MV-4-11 (cell line): ENCODE results near the gene IFNL1.
"Not testable (repeated sequence)": the region's sequence is repeated elsewhere in the genome, so short reads cannot be mapped to it uniquely, and the experiment has no call there.

ENCODE experiments used
- DNase-seq: peaks from one replicate; lab custom pipeline; 2025; lab: John Stamatoyannopoulos, UW

Gene IFNL1

GRCh38 chr19:39296055-39296645 lies at the start of gene IFNL1:
IFNL1 (plus strand) TSS chr19:39296407; CDS start chr19:39296422, 15 bp downstream.
- DNase-seq = no peak

GRCh38 chr19:39246951-39247669 lies 49.1 kb upstream of the IFNL1 start:
- DNase-seq = no peak

- DNase-seq = no peak
Observed at GRCh38 chr19:39247701-39248664, 48.2 kb upstream of the IFNL1 start.

DNA sequence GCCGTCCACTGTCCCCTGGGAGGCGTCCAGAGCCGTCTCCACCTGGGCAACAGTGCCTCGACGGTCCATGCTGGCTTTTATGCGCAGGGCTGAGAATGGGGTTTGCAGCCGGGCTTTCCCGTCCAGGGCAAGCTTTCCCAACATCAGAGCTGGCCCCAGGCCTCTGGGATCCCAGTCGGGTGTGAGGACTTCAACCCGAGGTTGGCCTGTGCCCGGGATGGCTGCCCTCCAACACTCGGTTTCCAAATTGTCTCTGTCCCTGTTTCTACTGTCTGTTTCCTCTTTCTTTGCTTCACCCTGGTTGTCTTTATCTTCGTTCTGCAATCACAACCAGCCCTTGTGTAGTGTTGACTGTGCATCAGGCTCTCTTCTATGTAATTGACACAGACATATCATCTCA lies 47.4 kb upstream of the IFNL1 start, which contains the start of gene IFNL4:
Gene IFNL4 (minus strand): TSS at position 51 of the 400 bp plus-strand sequence.
- DNase-seq = no peak

GRCh38 chr19:39251081-39251480 lies 45.1 kb upstream of the IFNL1 start:
- no peak for DNase-seq

DNA sequence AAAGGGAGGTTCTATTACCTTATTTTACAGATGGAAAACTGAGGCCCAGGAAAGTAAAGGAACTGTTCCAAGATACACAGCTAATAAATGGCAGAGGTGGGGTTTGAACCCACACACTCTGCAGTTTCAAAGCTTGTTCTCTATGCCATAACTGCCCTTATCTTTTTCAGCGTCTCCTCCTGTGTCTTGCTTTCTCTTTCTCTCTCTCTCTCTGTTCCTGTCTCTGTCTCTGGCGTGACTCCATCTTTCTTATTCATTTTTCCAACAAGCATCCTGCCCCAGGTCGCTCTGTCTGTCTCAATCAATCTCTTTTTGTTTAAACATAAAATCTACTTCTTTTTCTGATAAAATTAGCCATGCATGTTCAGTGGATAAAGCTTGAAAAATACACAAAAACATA lies 44.4 kb upstream of the IFNL1 start:
- no peak for DNase-seq

DNA sequence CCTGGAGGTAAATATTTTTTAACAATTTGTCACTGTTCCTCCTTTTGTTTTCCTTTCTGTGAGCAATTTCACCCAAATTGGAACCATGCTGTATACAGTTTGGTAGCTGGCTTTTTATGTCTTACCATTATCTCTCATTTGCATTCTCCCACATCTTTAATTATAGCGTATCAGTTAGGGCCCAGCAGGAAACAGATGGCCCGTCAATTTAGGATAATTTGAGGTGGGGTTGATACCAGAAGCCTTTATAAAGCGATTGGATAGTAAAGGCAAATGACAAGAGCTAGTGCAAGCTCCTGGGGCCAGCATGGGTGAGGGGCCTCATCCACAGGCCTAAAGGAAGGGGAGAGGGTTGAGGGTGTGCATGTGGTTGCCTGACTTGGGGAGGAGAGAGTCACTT lies 43.7 kb upstream of the IFNL1 start:
- no peak for DNase-seq

DNA sequence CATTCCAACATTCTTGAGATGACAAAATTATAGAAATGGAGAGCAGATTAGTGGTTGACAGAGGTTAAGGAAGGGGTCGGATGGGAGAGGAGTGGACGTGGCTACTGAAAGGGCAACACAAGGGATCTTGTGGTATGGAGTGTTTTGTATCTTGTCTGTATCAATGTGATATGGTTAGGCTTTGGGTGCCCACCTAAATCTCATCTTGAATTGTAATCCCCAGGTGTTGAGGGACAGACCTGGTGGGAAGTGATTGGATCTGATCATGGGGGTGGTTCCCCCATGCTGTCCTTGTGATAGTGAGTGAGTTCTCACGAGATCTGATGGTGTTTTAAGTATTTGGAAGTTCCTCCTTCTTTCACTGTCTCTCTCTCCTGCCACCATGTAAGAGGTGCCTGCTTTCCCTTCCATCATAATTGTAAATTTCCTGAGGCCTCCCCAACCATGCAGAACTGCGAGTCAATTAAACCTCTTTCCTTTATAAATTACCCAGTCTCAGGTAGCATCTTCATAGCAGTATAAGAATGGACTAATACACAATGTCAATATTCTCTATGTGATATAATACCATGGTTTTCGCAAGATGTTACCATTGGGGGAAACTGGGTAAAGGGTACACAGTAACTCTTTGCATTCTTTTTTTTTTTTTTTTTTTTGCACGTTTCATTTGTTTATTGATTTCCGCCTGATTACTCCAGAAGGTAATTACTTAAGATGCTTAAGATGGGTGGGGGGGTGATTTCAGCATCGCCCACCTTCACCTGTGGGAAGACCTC lies 42.6 kb upstream of the IFNL1 start:
- no peak for DNase-seq

- DNase-seq = no peak
Observed at GRCh38 chr19:39254531-39255345, 41.5 kb upstream of the IFNL1 start.

DNA sequence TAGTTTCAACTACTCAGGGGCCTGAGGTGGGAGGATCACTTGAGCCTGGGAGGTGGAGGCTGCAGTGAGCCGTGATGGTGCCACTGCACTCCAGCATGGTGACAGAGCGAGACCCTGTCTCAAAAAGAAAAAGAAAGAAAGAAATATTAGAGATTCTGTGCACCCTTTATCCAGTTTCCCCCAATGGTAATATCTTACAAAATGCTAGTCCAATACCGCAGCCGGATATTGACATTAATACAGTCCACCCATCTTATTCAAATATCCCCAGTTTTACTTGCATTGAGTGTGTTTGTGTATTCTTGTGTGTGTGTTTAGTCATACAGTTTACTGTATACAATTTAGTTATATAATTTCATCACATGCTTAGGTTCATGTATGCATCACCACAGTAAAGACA lies 39.0 kb upstream of the IFNL1 start:
- no peak for DNase-seq

DNA sequence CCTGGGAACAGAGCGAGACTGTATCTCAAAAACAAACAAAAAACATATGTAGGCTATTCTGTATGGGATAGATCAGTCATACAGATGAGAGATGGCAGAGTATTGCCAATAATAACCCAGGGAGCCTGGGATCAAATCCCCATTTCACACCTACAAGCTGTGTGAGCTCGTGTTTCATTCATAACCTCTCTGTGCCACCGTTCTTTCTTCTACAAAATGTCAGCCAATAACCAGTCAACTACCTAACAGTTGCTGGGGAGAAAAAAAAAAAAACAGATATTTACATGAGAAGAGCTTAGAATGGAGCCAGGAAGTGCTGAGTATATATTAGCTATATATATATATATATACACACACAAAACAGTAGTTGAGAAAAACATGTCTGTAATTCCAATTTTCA lies 34.5 kb upstream of the IFNL1 start:
- no peak for DNase-seq

DNA sequence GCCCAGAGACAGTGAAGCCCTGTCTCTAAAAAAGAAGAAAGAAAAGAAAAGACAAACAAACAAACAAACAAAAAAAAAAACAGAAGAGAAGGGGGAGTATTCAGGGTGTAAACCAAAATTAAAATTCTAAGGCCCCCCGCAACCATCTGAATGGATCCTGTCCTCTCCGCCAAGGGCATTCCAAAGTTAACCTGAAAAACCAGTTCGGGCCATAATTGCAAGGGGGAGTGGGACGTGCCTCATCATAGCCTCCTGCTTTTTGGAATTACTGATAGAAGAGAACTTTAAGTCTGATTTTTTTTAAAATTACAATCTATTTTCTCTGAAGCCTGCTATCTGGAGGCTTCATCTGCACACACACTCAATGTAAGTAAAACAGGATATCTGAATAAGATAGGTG lies 33.7 kb upstream of the IFNL1 start:
- DNase-seq = no peak

- no peak for DNase-seq
Observed at GRCh38 chr19:39263912-39264305, 32.3 kb upstream of the IFNL1 start.

DNA sequence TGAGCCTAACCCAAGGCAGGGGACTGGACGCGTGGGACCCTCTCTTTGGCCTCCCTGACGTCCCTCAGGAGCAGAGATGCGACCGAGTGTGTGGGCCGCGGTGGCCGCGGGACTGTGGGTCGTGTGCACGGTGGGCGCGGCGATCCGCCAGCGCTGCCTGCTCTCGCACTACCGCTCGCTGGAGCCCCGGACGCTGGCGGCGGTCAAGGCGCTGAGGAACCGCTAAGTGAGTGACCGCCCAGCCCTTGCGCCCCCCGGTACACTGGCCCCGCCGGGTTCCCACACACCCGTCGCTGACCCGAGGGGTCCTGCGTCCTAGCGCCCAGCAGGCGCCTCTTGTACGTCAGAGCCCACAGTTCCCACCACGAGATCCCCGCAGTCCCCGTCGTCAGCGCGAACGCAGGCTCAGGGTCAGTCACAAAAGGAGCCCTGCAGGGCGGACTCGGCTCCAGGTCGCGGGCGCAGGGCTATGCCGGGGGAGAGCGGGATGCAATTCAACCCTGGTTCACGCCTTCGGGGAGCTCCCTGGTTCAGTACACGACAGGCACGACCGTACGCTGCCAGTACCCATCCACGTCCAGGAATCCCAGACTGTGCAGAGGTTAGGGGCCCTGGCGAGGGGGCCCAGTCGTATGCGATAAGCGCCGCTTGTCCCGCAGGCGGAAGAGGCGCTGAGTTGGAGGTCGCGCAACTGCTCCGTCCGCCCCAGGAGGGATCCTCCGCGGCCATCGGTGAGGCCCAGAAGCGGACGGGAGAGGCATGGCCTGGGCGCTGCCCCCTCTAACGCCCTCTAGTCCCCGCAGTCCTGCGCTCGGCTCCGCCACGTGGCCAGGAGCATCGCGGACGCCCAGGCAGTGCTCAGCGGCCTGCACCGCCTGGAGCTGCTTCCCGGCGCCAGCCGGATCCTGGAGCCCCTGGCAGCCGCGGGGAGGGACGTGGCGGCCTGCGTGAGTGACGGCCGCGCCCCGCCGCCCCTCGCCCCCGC lies 31.6 kb upstream of the IFNL1 start:
- no peak for DNase-seq

GRCh38 chr19:39265321-39265916 lies 30.8 kb upstream of the IFNL1 start:
- DNase-seq = no peak

GRCh38 chr19:39268085-39268484 lies 28.1 kb upstream of the IFNL1 start, which contains the start of gene IFNL2:
IFNL2 (plus strand) TSS chr19:39268396; CDS start chr19:39268569, 173 bp downstream.
- DNase-seq = not testable (repeated sequence)

- DNase-seq = not testable (repeated sequence)
Observed at GRCh38 chr19:39268531-39269223, 27.5 kb upstream of the IFNL1 start.

- DNase-seq = not testable (repeated sequence)
Observed at GRCh38 chr19:39269369-39269768, 26.8 kb upstream of the IFNL1 start.
